ENCODE data around the gene LDHAL6B.

Gene LDHAL6B

DNA sequence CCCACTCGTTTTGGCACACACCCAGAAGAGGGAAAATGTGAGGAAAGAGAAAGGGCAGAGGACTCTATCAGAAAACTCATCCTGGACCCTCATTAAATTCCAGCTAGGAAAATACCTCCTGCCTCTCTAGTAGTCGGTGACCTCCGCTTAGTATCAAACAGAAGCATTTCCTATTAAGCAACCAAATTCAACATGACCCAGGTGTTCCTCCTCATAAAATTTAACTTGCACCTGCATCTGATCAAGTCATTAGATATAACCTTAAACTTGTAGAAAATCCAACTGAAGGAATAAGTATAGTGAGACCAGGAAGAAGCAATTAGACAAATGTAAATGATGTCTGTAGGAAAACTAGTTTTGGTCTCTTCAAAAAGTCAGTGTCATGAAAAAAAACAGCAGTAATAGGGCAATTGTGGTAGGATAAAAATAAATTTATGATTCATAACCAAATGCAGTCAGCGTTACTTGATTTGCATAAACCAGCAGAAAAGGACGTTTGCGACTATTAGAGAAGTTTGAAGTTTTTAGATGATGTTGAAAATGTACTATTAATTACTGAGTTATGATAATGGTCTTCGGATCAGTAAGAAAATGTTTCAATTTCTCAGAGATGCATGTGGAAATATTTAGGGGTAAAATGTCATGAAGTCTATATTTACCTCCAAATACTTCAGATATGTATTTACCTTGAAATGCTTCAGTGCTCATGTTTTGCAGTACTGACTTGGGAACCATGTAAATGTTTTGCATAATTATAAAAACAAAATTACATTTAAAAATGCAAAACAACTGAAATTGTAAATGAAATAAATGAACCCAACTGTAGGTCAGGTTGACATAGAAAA, 44.6 kb downstream of the LDHAL6B start:
- in situ Hi-C loops (cut with MboI; ENCODE audit: low sequenced_read_pairs, unreplicated experiment), result no loop called here
- peak; percentile 52 for DNase-seq (ENCODE audit: low spot score)
- TF ChIP-seq, protein P1, sequence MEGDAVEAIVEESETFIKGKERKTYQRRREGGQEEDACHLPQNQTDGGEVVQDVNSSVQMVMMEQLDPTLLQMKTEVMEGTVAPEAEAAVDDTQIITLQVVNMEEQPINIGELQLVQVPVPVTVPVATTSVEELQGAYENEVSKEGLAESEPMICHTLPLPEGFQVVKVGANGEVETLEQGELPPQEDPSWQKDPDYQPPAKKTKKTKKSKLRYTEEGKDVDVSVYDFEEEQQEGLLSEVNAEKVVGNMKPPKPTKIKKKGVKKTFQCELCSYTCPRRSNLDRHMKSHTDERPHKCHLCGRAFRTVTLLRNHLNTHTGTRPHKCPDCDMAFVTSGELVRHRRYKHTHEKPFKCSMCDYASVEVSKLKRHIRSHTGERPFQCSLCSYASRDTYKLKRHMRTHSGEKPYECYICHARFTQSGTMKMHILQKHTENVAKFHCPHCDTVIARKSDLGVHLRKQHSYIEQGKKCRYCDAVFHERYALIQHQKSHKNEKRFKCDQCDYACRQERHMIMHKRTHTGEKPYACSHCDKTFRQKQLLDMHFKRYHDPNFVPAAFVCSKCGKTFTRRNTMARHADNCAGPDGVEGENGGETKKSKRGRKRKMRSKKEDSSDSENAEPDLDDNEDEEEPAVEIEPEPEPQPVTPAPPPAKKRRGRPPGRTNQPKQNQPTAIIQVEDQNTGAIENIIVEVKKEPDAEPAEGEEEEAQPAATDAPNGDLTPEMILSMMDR (IDR thresholded peaks at IDR 0.05; ENCODE audit: borderline replicate concordance, control extremely low read depth, extremely low read depth, insufficient read depth, missing control alignments), result no peak

DNA sequence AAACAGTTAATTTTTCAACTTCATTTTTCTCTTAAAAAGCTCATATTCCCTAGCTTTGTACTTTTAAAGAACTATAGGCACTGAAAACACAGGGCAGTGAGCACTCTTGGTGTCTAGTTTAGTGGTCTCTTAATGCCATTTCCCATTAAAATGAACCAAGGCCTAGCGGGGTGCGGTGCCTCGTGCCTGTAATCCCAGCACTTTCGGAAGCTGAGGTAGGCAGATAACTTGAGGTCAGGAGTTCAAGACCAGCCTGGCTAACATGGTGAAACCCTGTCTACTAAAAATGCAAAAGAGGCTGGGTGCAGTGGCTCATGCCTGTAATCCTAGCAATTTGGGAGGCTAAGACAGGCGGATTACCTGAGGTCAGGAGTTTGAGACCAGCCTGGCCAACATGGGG, 45.5 kb downstream of the LDHAL6B start:
- TF ChIP-seq, protein P1 (IDR thresholded peaks at IDR 0.05; ENCODE audit: borderline replicate concordance, control extremely low read depth, extremely low read depth, insufficient read depth, missing control alignments), result no peak
- DNase-seq (ENCODE audit: low spot score), result no peak
- in situ Hi-C loops (cut with MboI; ENCODE audit: low sequenced_read_pairs, unreplicated experiment), result no loop called here

DNA sequence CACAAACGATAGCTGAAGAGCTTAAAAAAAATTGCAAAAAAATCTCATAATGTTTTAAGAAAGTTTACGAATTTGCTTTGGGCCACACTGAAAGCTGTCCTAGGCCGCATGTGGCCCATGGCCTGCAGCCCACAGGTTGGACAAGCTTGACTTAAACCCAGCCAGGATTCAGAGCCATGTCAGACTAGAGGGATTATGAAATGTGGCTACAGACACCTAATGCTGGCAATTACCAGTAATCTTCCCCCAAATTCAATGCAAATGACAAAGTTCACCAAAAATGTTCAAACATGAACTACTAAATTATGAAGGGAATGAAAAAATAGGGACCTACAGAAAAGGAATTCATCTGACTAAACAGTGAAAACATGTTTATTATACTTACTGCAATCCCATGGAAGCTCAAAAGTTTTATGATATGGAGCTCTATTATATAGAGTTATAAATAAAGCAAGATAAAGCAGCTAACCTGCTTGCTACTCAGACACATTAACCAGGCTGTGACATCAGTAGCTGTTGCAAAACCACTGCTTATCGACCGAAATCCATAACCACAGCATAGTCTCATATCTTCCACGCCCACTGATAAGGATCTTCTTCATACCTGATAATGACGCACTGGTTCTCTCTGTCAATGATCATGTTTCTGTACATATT, 49.2 kb downstream of the LDHAL6B start:
- DNase-seq (ENCODE audit: low spot score), result no peak
- in situ Hi-C loops (cut with MboI; ENCODE audit: low sequenced_read_pairs, unreplicated experiment), result no loop called here
- TF ChIP-seq, protein P1 (IDR thresholded peaks at IDR 0.05; ENCODE audit: borderline replicate concordance, control extremely low read depth, extremely low read depth, insufficient read depth, missing control alignments), result no peak

DNA sequence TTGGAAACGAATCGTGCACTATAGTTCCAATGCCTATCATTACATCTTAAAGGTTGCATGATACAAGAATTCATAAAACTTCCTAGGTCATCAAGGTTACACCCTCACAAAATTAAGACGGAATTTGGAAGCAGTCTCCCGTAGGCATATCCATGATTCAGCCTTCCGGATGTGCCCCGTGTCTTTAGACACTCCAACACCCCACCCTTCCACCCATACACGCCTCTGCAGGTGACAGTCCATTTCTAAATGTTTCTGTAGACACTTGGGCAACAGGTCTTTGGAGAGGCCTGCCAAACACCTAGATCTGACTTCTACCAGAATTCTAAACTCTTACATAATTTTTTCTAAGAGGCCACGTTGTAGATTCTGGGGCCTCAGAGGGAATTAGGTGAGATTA, 49.8 kb downstream of the LDHAL6B start:
- TF ChIP-seq, protein P1 (IDR thresholded peaks at IDR 0.05; ENCODE audit: borderline replicate concordance, control extremely low read depth, extremely low read depth, insufficient read depth, missing control alignments), result no peak
- in situ Hi-C loops (cut with MboI; ENCODE audit: low sequenced_read_pairs, unreplicated experiment), result no loop called here
- no peak for DNase-seq (ENCODE audit: low spot score)

DNA sequence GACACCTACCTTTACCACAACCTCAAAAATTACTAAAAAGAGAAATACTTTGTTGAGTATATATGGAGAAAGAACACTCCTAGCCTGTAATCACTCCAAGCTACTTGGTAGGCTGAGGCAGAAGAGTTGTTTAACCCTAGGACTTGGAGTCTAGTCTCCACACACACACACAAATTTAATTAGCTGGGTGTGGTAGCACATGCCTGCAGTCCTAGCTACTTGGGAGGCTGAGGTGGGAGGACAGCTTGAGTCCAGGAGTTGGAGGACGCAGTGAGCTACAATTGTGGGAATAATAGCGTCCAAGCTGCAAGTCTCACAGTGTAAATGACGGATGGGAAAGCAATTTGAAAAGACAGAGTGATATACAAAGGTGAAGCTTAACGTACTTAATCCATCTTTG, 50.5 kb downstream of the LDHAL6B start:
- TF ChIP-seq, protein P1 (IDR thresholded peaks at IDR 0.05; ENCODE audit: borderline replicate concordance, control extremely low read depth, extremely low read depth, insufficient read depth, missing control alignments), result no peak
- no peak for DNase-seq (ENCODE audit: low spot score)
- in situ Hi-C loops (cut with MboI; ENCODE audit: low sequenced_read_pairs, unreplicated experiment), result no loop called here

All from GM13976 (cell line).